Measurements from ENCODE around the gene RPS8. TPM values are rescaled to one million over a fixed set of nuclear protein-coding genes. Genes with fewer than 3 reads are reported as not detected.
"Not testable (repeated sequence)": the region's sequence is repeated elsewhere in the genome, so short reads cannot be mapped to it uniquely, and the experiment has no call there.

RPS8 gene
- total RNA-seq, 1 experiment from 2014 or later: 2,296 TPM

- no peaks in the 10 kb centered on the region for H3K79me2 ChIP-seq (ENCODE audit: insufficient read depth, low read length)
- no peak overlapping the region for H2AFZ ChIP-seq (ENCODE audit: low read depth, low read length, poor library complexity, severe bottlenecking)
- RAD21 ChIA-PET (ENCODE audit: low non-redundant PET in 1 of 2, low total read pairs in 2 of 2, uncharacterized antibody in 2 of 2, unreplicated experiment in 2 of 2): interaction anchor here (0.7 to 1.3 kb wide), 4 partner anchors 12 to 219 kb away, joined by 3 to 4 read pairs (median 4); partner anchors contain the start of gene UROD (in 1 of the 2)
- peak overlapping the region; percentile 42 for H3K9ac ChIP-seq (ENCODE audit: low read length)
- TSS peak; percentile 92 for BruUV-seq (replicated peaks)
- DNase-seq (ENCODE audit: low read depth, low spot score): no peak
- H3K4me3 ChIP-seq (replicated peaks in 1 of 2; ENCODE audit: low read depth in 1 of 2, low read length in 2 of 2): peak overlapping the region in 1 of 2 experiments; percentile 8; a peak in 1 of 4 replicates
- POLR2A ChIA-PET: interaction anchor here (0.7 to 2.9 kb wide), 13 partner anchors 10 to 219 kb away, joined by 3 to 51 read pairs (median 6); partner anchors contain the start of genes BTBD19, DYNLT4, HECTD3 and RNU5D-1
- H3K4me1 ChIP-seq (ENCODE audit: control insufficient read depth in 1 of 2, insufficient read depth in 2 of 2, low read length in 2 of 2): peaks cover 14 to 31% of the 10 kb centered on the region in 2 experiments; a peak in 3 of 4 replicates
- no peaks in the 10 kb centered on the region for H3K9me3 ChIP-seq (ENCODE audit: control insufficient read depth in 1 of 2, insufficient read depth in 1 of 2, low read depth in 1 of 2, low read length in 2 of 2)
- H3K27ac ChIP-seq (ENCODE audit: low read depth, low read length): peak overlapping the region; percentile 58
- CTCF ChIA-PET: interaction anchor here (1.0 to 2.2 kb wide), 5 partner anchors 12 to 510 kb away, joined by 4 to 16 read pairs (median 6); partner anchors contain the start of genes BTBD19, HECTD3, RNU5D-1 and UROD
- TF ChIP-seq ZBTB33 (IDR thresholded peaks at IDR 0.05; ENCODE audit: extremely low read depth, insufficient replicate concordance, low read length) (no peak), YY1 (IDR thresholded peaks at IDR 0.05; ENCODE audit: extremely low read depth, insufficient replicate concordance, low read depth, low read length) (no peak), ELF1 (IDR thresholded peaks at IDR 0.05; ENCODE audit: borderline replicate concordance, low read depth) (no peak), ZFX (IDR thresholded peaks at IDR 0.05) (no peak), REST (IDR thresholded peaks at IDR 0.05; ENCODE audit: low read depth) (no peak), SP1 (IDR thresholded peaks at IDR 0.05; ENCODE audit: low read depth) (no peak), CBX3 (IDR thresholded peaks at IDR 0.05; ENCODE audit: low read depth) (no peak), RAD21 (IDR thresholded peaks at IDR 0.05; ENCODE audit: low read depth) (no peak), ZNF274 (IDR thresholded peaks at IDR 0.05; ENCODE audit: low read depth, low read length) (no peak)
- H4K20me1 ChIP-seq (ENCODE audit: insufficient read depth): no peaks in the 10 kb centered on the region
- no peak for ATAC-seq
- no peaks in the 10 kb centered on the region for H3K36me3 ChIP-seq (ENCODE audit: control insufficient read depth in 1 of 2, insufficient read depth in 2 of 2, low read length in 2 of 2)
- no peaks in the 10 kb centered on the region for H3K9me2 ChIP-seq (ENCODE audit: insufficient read depth)
- intact Hi-C loops (cut with micrococcal nuclease): loop anchor here (2.0 to 5.0 kb wide), 3 partner anchors 218 to 699 kb away; partner anchors contain the start of genes HECTD3 and TESK2
- no peaks in the 10 kb centered on the region for H3K27me3 ChIP-seq (ENCODE audit: insufficient read depth, low read length)
- peak overlapping the region; percentile 69 for H3K4me2 ChIP-seq (ENCODE audit: low read length)
Observed at GRCh38 chr1:44792736-44793502, 17.6 kb downstream of the RPS8 start.

- H4K20me1 ChIP-seq (ENCODE audit: insufficient read depth); RAD21 ChIA-PET (ENCODE audit: low non-redundant PET in 1 of 2, low total read pairs in 2 of 2, uncharacterized antibody in 2 of 2, unreplicated experiment in 2 of 2); BruUV-seq (replicated peaks); H2AFZ ChIP-seq (ENCODE audit: low read depth, low read length, poor library complexity, severe bottlenecking); ATAC-seq; H3K9me3 ChIP-seq (ENCODE audit: control insufficient read depth in 1 of 2, insufficient read depth in 1 of 2, low read depth in 1 of 2, low read length in 2 of 2); H3K4me2 ChIP-seq (ENCODE audit: low read length); H3K27me3 ChIP-seq (ENCODE audit: insufficient read depth, low read length); CTCF ChIA-PET; H3K4me3 ChIP-seq (replicated peaks in 1 of 2; ENCODE audit: low read depth in 1 of 2, low read length in 2 of 2); H3K9ac ChIP-seq (ENCODE audit: low read length); DNase-seq (ENCODE audit: low read depth, low spot score); H3K9me2 ChIP-seq (ENCODE audit: insufficient read depth); intact Hi-C loops (cut with micrococcal nuclease): not testable (repeated sequence)
- peaks cover 26% of the 10 kb centered on the region for H3K79me2 ChIP-seq (ENCODE audit: insufficient read depth, low read length)
- H3K36me3 ChIP-seq (ENCODE audit: control insufficient read depth in 1 of 2, insufficient read depth in 2 of 2, low read length in 2 of 2): peaks cover 0 to 11% of the 10 kb centered on the region in 2 experiments; a peak in 2 of 4 replicates
- peak overlapping the region; percentile 84; the same call in 1 of the 2 replicates for H3K27ac ChIP-seq (ENCODE audit: low read depth, low read length)
- H3K4me1 ChIP-seq (ENCODE audit: control insufficient read depth in 1 of 2, insufficient read depth in 2 of 2, low read length in 2 of 2): peaks cover 29 to 67% of the 10 kb centered on the region in 2 experiments
- POLR2A ChIA-PET: interaction anchor here (4.3 to 5.5 kb wide), 2 partner anchors 20 to 76 kb away, joined by 47 to 86 read pairs; no protein-coding TSS in a partner anchor
Observed at GRCh38 chr1:44797886-44798285, 22.5 kb downstream of the RPS8 start.

Measured in HCT116 (cell line).